Stimulated activated CD4-positive, alpha-beta T cell treated with anti-CD3 and anti-CD28 coated beads, Interleukin-2, amount 100 ng/mL, for 48 hours (primary cell): ENCODE measurements around the gene CCL18.
"Not testable (repeated sequence)": the region's sequence is repeated elsewhere in the genome, so short reads cannot be mapped to it uniquely, and the experiment has no call there.

ENCODE experiments used
- DNase-seq, 2 donors: peaks; one replicate each; pipeline ENCODE4 v3.0.0-alpha.2; 2020

The CCL18 gene

GRCh38 chr17:36063786-36064541 lies at the start of gene CCL18:
CCL18 (plus strand) TSS chr17:36064272; CDS start chr17:36064343, 71 bp downstream.
- DNase-seq = no peak

GRCh38 chr17:36014946-36015345 lies 49.1 kb upstream of the CCL18 start:
- DNase-seq = no peak

- not testable (repeated sequence) for DNase-seq
These were observed 48.2 kb upstream of the CCL18 start for GRCh38 chr17:36015895-36016294.

GRCh38 chr17:36016555-36016954 lies 47.5 kb upstream of the CCL18 start:
- no peak for DNase-seq

- DNase-seq = no peak
These were observed 46.3 kb upstream of the CCL18 start, which contains the start of gene CCL23 for GRCh38 chr17:36017799-36018198. CCL23 (minus strand) TSS chr17:36017972; CDS start chr17:36017897, 75 bp downstream.

- DNase-seq = no peak
These were observed 44.6 kb upstream of the CCL18 start for GRCh38 chr17:36019423-36019822.

- no peak for DNase-seq
These were observed 39.8 kb upstream of the CCL18 start for GRCh38 chr17:36024106-36024869.

- DNase-seq = no peak
These were observed 36.3 kb upstream of the CCL18 start for GRCh38 chr17:36027761-36028160.

GRCh38 chr17:36030956-36031355 lies 33.1 kb upstream of the CCL18 start:
- DNase-seq = no peak

- DNase-seq = no peak
These were observed 29.9 kb upstream of the CCL18 start for GRCh38 chr17:36034127-36034526.

GRCh38 chr17:36036235-36036634 lies 27.8 kb upstream of the CCL18 start:
- DNase-seq = no peak

- no peak for DNase-seq
These were observed 16.0 kb upstream of the CCL18 start for GRCh38 chr17:36048066-36048465.

- no peak for DNase-seq
These were observed 14.4 kb upstream of the CCL18 start for GRCh38 chr17:36049643-36050042.

- DNase-seq = no peak
These were observed 8.9 kb upstream of the CCL18 start for GRCh38 chr17:36055171-36055570.

GRCh38 chr17:36055921-36056520 lies 8.1 kb upstream of the CCL18 start:
- DNase-seq = no peak

- no peak for DNase-seq
These were observed 6.2 kb upstream of the CCL18 start for GRCh38 chr17:36057911-36058310.

- DNase-seq = no peak
These were observed 4.7 kb upstream of the CCL18 start for GRCh38 chr17:36059406-36059805.

- DNase-seq = no peak
These were observed 3.3 kb upstream of the CCL18 start for GRCh38 chr17:36060816-36061215.

GRCh38 chr17:36066365-36066985 lies 2.4 kb downstream of the CCL18 start:
- no peak for DNase-seq

GRCh38 chr17:36068524-36068923 lies 4.5 kb downstream of the CCL18 start:
- DNase-seq = no peak

- no peak for DNase-seq
These were observed 5.1 kb downstream of the CCL18 start for GRCh38 chr17:36069136-36069535.

- DNase-seq = no peak
These were observed 6.4 kb downstream of the CCL18 start for GRCh38 chr17:36070427-36070826.

GRCh38 chr17:36071751-36072150 lies 7.7 kb downstream of the CCL18 start:
- DNase-seq = no peak
